K562 (cell line): Measurements from ENCODE around the gene HSF2BP. TPM values are rescaled to one million over a fixed set of nuclear protein-coding genes. Genes with fewer than 3 reads are reported as not detected.

Experiments used
- ATF7 ChIP-seq: fragments of 450-650 bp; IDR thresholded peaks from 2 replicates; pipeline ENCODE4 v1.7.1; 2014; ENCODE audit warnings: mild to moderate bottlenecking, moderate library complexity
- CREB1 ChIP-seq, 2 experiments: sonication (generic) in 1 of 2; formaldehyde crosslinking in 1 of 2; IDR thresholded peaks; 2 replicates each; pipeline versions ENCODE4 v1.6.1 to v1.8.0; 2012 to 2022; ENCODE audit warnings: inconsistent platforms in 1 of 2, mild to moderate bottlenecking in 1 of 2, missing genetic modification reagents in 1 of 2, moderate library complexity in 1 of 2
- EHMT2 ChIP-seq: fragments of 450-650 bp; IDR thresholded peaks from 2 replicates; pipeline ENCODE4 v1.6.1; 2018; ENCODE audit warnings: antibody characterized with exemption
- ELF1 ChIP-seq: fragments of 200-800 bp; sonication (Bioruptor generic); IDR thresholded peaks from 2 replicates; pipeline ENCODE4 v1.6.1; 2016; ENCODE audit warnings: missing genetic modification characterization, missing compliant biosample characterization
- ERF ChIP-seq: fragments of 450-650 bp; formaldehyde crosslinking; IDR thresholded peaks from 2 replicates; pipeline ENCODE4 v1.4.0; 2020; ENCODE audit warnings: mild to moderate bottlenecking, mixed read lengths
- ESRRA ChIP-seq: fragments of 450-650 bp; IDR thresholded peaks from 2 replicates; pipeline ENCODE4 v1.6.1; 2014; ENCODE audit warnings: low read depth, mild to moderate bottlenecking, moderate library complexity, borderline replicate concordance
- PPARD ChIP-seq: fragments of 250-450 bp; sonication (Bioruptor Pico); IDR thresholded peaks from 2 replicates; pipeline ENCODE4 v1.8.0; 2022; ENCODE audit warnings: inconsistent platforms, mild to moderate bottlenecking, moderate library complexity
- SMAD4 ChIP-seq: fragments of 250-450 bp; sonication (Bioruptor Pico); conservative IDR thresholded peaks from 2 replicates; pipeline ENCODE4 v1.8.0; 2021; ENCODE audit warnings: inconsistent platforms, mild to moderate bottlenecking, moderate library complexity
- SMARCE1 ChIP-seq: fragments of 450-650 bp; IDR thresholded peaks from 2 replicates; pipeline ENCODE4 v1.7.1; 2016; ENCODE audit warnings: mild to moderate bottlenecking
- TAF15 ChIP-seq: fragments of 200-400 bp; formaldehyde crosslinking; IDR thresholded peaks from 2 replicates; pipeline ENCODE4 v1.6.1; 2017; ENCODE audit warnings: mild to moderate bottlenecking, low read depth, low read length, moderate library complexity
- THAP7 ChIP-seq: fragments of 250-450 bp; sonication (Bioruptor Pico); IDR thresholded peaks from 2 replicates; pipeline ENCODE4 v1.5.0; 2021
- ZNF146 ChIP-seq: IDR thresholded peaks from one replicate; pipeline ENCODE4 v1.6.1; 2018; ENCODE audit warnings: missing compliant biosample characterization; ENCODE audit not compliant: unreplicated experiment
- ZNF232 ChIP-seq: sonication (generic); formaldehyde crosslinking; IDR thresholded peaks from 2 replicates; pipeline ENCODE4 v1.8.0; 2022; ENCODE audit warnings: mild to moderate bottlenecking, missing genetic modification reagents
- ZNF75A ChIP-seq: fragments of 450-650 bp; formaldehyde crosslinking; IDR thresholded peaks from 2 replicates; pipeline ENCODE4 v1.4.0; 2020; ENCODE audit warnings: mild to moderate bottlenecking
- ZSCAN29 ChIP-seq: fragments of 450-650 bp; IDR thresholded peaks from 2 replicates; pipeline ENCODE4 v1.6.1; 2017
- polyA plus RNA-seq, 8 experiments: library from polyadenylated mRNA; depleted of rRNA in 4 of 8; stranded (reverse) in 5 of 8; unstranded in 3 of 8; fragments of >200 nt; fragmentation: Nextera tagmentation in 2 of 8; fragmentation: Illumina TruSeq in 1 of 8; extraction: Ambion mirVana in 2 of 8; extraction: Trizol in 1 of 8; gene quantifications; 2 replicates each; pipeline versions ENCODE4 v1.2.1 to v1.2.3, GENCODE V29; 2011 to 2014; ENCODE audit warnings: inconsistent platforms in 1 of 8, missing spikeins in 1 of 8
- total RNA-seq, 7 experiments: library from RNA; depleted of rRNA in 6 of 7; stranded (reverse); fragments of >200 nt in 6 of 7; fragmentation: Illumina TruSeq in 2 of 7; extraction: Trizol in 2 of 7; gene quantifications; 2 replicates each; pipeline versions ENCODE4 v1.2.1 to v1.2.3, GENCODE V29; 2011 to 2021; ENCODE audit warnings: low replicate concordance in 1 of 7
- TF ChIP-seq, protein P1 (sequence below): sonication (generic); formaldehyde crosslinking; IDR thresholded peaks from 2 replicates; pipeline ENCODE4 v1.8.0; 2022; ENCODE audit warnings: mild to moderate bottlenecking, missing genetic modification reagents
- TF ChIP-seq, protein P2 (sequence below): fragments of 250-450 bp; sonication (Bioruptor Pico); IDR thresholded peaks from 2 replicates; pipeline ENCODE4 v1.5.0; 2020; ENCODE audit warnings: mild to moderate bottlenecking, borderline replicate concordance
- TF ChIP-seq, protein P3 (sequence below): sonication (generic); IDR thresholded peaks from 2 replicates; pipeline ENCODE4 v1.6.1; 2016
- TF ChIP-seq, protein P4 (sequence below): fragments of 450-650 bp; formaldehyde crosslinking; conservative IDR thresholded peaks from 2 replicates; pipeline ENCODE4 v1.4.0; 2022; ENCODE audit warnings: mild to moderate bottlenecking, missing genetic modification characterization
- TF ChIP-seq, protein P5 (sequence below): fragments of 250-450 bp; sonication (Bioruptor Pico); IDR thresholded peaks from 2 replicates; pipeline ENCODE4 v1.5.0; 2022; ENCODE audit warnings: mild to moderate bottlenecking

HSF2BP gene
- total and polyA plus RNA-seq, 9 of the 15 experiments (the other 6 are each of a cell fraction or from before 2014, with no cell fraction given) = 0.04 to 0.57 (median 0.20) TPM; not detected in 2

DNA sequence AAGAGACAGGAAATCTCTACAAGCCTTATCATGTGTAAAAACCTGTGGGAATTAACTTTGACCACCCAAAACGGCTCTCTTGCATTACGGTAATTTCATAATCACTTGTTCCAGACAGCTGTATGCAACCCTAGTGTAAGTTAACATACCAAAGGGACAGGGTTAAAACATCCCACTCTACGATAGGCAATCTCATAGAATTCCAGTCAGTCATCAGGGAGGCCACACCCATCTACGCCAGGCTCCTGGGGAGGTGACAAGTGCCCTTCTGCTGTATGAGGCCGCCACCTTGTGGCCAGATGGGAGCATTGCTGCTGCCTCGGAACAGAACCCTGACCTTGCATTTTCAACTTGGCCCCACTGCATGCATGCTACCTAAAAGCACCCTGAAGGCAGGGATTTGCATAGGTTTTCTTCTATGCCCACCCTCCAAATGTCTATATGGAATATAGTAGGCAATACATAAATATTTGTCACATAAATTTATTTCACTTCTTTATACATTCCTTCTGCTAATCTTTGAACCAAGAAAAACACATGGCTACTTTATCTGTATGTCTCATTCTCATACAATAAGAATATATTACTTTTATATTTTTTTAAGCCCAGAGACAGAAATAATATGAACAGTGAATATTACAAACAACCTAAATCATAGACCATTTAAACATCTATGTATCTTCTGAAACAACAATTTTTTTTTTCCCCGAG lies 12.6 kb downstream of the HSF2BP start (continued):
- no peak for TF ChIP-seq THAP7 (CRISPR knock-in tag)
- no peak for TF ChIP-seq ZNF146 (CRISPR knock-in tag)
- TF ChIP-seq, protein P1, sequence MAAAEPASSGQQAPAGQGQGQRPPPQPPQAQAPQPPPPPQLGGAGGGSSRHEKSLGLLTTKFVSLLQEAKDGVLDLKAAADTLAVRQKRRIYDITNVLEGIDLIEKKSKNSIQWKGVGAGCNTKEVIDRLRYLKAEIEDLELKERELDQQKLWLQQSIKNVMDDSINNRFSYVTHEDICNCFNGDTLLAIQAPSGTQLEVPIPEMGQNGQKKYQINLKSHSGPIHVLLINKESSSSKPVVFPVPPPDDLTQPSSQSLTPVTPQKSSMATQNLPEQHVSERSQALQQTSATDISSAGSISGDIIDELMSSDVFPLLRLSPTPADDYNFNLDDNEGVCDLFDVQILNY (CRISPR knock-in tag) = no peak
- no peak for TF ChIP-seq EHMT2
- TF ChIP-seq, protein P2, sequence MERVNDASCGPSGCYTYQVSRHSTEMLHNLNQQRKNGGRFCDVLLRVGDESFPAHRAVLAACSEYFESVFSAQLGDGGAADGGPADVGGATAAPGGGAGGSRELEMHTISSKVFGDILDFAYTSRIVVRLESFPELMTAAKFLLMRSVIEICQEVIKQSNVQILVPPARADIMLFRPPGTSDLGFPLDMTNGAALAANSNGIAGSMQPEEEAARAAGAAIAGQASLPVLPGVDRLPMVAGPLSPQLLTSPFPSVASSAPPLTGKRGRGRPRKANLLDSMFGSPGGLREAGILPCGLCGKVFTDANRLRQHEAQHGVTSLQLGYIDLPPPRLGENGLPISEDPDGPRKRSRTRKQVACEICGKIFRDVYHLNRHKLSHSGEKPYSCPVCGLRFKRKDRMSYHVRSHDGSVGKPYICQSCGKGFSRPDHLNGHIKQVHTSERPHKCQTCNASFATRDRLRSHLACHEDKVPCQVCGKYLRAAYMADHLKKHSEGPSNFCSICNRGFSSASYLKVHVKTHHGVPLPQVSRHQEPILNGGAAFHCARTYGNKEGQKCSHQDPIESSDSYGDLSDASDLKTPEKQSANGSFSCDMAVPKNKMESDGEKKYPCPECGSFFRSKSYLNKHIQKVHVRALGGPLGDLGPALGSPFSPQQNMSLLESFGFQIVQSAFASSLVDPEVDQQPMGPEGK (CRISPR knock-in tag) = no peak
- no peak for TF ChIP-seq ERF
- no peak for TF ChIP-seq PPARD (CRISPR knock-in tag)
- TF ChIP-seq CREB1 (IDR thresholded peaks at IDR 0.05) = no peak
- no peak for TF ChIP-seq CREB1 (CRISPR knock-in tag; IDR thresholded peaks at IDR 0.05)
- TF ChIP-seq ZNF75A = no peak
- TF ChIP-seq SMAD4 (CRISPR knock-in tag) = no peak
- TF ChIP-seq, protein P3, sequence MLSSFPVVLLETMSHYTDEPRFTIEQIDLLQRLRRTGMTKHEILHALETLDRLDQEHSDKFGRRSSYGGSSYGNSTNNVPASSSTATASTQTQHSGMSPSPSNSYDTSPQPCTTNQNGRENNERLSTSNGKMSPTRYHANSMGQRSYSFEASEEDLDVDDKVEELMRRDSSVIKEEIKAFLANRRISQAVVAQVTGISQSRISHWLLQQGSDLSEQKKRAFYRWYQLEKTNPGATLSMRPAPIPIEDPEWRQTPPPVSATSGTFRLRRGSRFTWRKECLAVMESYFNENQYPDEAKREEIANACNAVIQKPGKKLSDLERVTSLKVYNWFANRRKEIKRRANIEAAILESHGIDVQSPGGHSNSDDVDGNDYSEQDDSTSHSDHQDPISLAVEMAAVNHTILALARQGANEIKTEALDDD = peak; percentile 78
- no peak for TF ChIP-seq ZNF232 (CRISPR knock-in tag)
- TF ChIP-seq, protein P4, sequence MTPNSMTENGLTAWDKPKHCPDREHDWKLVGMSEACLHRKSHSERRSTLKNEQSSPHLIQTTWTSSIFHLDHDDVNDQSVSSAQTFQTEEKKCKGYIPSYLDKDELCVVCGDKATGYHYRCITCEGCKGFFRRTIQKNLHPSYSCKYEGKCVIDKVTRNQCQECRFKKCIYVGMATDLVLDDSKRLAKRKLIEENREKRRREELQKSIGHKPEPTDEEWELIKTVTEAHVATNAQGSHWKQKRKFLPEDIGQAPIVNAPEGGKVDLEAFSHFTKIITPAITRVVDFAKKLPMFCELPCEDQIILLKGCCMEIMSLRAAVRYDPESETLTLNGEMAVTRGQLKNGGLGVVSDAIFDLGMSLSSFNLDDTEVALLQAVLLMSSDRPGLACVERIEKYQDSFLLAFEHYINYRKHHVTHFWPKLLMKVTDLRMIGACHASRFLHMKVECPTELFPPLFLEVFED = no peak
- no peak for TF ChIP-seq SMARCE1
- TF ChIP-seq TAF15 = no peak
- TF ChIP-seq, protein P5, sequence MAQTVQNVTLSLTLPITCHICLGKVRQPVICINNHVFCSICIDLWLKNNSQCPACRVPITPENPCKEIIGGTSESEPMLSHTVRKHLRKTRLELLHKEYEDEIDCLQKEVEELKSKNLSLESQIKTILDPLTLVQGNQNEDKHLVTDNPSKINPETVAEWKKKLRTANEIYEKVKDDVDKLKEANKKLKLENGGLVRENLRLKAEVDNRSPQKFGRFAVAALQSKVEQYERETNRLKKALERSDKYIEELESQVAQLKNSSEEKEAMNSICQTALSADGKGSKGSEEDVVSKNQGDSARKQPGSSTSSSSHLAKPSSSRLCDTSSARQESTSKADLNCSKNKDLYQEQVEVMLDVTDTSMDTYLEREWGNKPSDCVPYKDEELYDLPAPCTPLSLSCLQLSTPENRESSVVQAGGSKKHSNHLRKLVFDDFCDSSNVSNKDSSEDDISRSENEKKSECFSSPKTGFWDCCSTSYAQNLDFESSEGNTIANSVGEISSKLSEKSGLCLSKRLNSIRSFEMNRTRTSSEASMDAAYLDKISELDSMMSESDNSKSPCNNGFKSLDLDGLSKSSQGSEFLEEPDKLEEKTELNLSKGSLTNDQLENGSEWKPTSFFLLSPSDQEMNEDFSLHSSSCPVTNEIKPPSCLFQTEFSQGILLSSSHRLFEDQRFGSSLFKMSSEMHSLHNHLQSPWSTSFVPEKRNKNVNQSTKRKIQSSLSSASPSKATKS (CRISPR knock-in tag) = no peak
- peak; percentile 74 for TF ChIP-seq ATF7
- TF ChIP-seq ZSCAN29 = no peak
- no peak for TF ChIP-seq ELF1
- TF ChIP-seq ESRRA = peak; percentile 90
